GM19452 (cell line): ENCODE data around the gene MAML2.
"Not testable (repeated sequence)": the region's sequence is repeated elsewhere in the genome, so short reads cannot be mapped to it uniquely, and the experiment has no call there.

ENCODE experiments used
- ATAC-seq: cut with Tn5 transposase; IDR thresholded peaks from one replicate; pipeline ENCODE4 v1.9.1; 2021; ENCODE audit not compliant: unreplicated experiment

MAML2 gene

GRCh38 chr11:96272529-96273222, 70.3 kb downstream of the MAML2 start:
- ATAC-seq, result peak; percentile 60

- no peak for ATAC-seq
Observed at GRCh38 chr11:96271777-96272176, 71.2 kb downstream of the MAML2 start.

DNA sequence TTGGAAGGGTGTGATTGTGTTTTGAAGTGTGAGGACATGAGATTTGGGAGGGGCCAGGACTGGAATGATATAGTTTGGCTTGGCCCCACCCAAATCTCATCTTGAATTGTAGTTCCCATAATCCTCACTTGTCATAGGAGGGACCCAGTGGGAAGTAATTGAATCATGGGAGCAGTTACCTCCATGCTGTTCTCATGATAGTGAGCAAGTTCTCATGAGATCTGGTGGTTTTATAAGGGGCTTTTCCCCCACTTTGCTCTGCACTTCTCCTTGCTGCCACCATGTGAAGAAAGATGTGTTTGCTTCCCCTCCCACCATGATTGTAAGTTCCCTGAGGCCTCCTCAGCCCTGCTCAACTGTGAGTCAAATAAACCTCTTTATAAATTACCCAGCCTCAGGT, 71.6 kb downstream of the MAML2 start:
- not testable (repeated sequence) for ATAC-seq

DNA sequence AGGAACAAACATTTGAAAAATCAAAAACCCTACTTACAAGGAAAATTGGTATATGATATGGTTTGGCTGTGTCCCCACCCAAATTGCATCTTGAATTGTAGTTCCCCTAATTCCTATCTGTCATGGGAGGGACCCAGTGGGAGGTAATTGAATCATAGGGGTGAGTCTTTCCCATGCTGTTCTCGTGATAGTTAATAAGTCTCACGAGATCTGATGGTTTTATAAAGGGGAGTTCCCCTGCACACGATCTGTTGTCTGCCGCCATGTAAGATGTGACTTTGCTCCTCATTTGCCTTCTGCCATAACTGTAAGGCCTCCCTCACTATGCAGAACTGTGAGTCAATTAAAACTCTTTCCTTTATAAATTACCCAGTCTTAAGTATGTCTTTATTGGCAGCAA, 74.5 kb downstream of the MAML2 start:
- ATAC-seq, result not testable (repeated sequence)

DNA sequence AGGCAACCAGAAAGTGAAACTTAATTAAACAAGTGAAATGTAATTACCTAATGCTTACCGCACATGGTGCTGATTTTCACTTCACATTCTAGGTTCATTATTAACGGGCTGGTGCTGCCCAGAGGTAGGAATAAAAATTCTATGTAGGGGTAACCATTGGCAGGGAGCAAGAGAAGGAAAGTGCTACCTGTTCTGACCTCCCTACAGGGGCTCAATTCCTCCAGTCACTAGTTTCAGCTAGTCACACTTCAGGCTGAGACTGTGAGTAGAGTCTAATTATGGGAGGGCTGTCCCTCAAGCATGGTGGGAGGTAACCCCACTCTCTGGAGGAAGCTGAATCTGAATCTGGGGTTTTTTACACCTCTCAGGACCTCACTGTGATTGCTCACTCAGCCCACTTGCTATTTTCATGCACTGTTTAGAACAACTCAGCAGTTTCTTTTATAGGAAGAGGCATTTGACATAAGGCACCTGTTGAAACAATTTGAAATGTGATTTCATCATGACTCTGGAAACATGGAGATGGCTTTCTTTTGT, 75.4 kb downstream of the MAML2 start:
- peak; percentile 96 for ATAC-seq

- no peak for ATAC-seq
Observed at GRCh38 chr11:96267001-96267495, 75.9 kb downstream of the MAML2 start.

GRCh38 chr11:96265972-96266371, 77.0 kb downstream of the MAML2 start:
- ATAC-seq, result no peak

GRCh38 chr11:96265220-96265737, 77.7 kb downstream of the MAML2 start:
- ATAC-seq, result no peak

DNA sequence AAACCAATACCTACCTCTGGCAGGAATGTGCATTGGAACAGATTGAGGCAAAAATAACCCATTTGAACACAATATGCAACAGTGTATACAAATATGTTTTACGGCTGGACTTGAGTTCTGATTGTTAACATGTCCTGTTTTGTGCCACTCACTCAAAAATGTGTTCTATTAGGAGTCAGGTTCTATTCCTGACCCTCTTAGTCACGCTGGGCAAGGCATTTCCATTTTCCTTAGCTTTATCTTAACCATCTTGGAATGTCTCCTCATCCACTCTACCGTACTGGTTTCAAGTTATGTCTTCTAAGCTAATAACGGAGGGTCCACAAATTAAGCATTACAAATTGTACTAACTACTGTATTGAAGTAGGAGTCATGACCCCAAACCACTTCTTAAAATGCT, 78.6 kb downstream of the MAML2 start:
- no peak for ATAC-seq

GRCh38 chr11:96263238-96263763, 79.7 kb downstream of the MAML2 start:
- ATAC-seq, result no peak

DNA sequence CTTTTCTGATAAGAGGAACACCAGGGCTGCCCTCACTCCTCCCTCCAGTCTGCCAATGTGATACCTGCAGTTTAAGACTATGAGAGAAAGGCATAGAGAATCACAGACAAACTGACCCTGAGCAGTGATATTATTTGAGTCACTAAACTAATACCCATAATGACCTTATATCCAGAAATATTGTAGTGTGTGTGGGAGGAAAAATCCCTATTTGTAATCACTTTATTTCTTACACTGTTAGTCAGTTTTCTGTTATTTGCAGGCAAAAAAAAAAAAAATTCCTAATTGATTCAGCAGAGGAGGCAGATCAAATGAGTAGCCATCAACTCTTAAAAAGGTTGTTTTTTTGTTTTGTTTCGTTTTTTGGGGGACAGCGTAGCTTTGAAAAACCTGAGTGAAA, 82.5 kb downstream of the MAML2 start:
- ATAC-seq, result no peak

DNA sequence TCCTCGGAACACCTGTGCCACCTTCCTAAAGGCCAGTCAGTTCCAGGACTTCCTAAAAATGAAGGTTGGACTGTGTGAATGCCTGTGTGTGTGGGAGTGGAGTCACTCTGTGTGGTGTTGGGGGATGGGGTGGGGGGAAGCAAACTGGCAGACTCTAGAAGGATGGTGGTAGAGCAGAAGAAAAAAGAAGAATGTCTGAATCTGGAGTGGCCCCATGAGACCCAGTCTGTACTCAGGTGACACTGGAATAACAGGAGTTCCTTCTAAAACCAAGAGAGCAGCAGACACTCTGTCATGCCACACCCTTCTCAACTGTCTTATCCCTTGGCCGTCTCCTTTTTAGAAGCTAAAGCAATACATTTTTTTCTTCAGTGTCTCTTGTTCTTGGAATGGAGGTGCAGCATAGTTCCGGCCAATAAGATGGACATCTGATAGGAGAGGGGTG, 82.9 kb downstream of the MAML2 start:
- ATAC-seq, result no peak

DNA sequence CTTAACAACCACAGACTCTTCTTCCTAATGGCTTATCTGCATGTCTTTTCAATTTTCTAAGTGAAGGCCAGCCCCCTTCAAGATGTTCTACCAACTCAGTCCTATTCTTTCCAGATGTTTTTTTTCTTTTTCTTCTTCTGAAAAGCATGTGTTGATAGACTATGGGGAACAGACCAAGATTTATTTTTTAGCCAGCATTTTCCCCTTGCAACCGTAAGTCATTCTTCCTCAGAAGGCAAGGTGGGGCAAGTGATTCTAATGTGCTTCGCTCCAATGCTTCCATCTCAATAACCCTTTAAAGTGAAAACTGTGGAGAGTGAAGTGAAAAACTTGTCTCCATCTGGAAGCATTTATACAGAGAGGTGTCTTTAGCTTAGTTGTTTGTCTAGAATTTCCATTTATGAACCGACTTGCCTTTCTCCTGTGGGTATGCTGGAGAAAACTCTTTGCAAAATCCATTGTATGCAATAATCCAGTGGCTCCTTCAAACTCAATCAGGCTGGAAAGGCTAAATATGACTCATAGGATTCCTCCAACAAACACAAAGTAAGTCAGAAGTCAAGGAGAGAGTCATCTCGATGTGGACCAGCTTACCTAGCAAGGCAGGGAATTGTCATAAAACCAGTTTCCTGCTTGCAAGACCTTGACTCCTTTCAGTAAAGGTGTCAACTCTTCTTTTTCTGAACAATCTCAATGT, 83.7 kb downstream of the MAML2 start:
- ATAC-seq, result no peak

- peak; percentile 84 for ATAC-seq
Observed at GRCh38 chr11:96257972-96258934, 84.7 kb downstream of the MAML2 start.

DNA sequence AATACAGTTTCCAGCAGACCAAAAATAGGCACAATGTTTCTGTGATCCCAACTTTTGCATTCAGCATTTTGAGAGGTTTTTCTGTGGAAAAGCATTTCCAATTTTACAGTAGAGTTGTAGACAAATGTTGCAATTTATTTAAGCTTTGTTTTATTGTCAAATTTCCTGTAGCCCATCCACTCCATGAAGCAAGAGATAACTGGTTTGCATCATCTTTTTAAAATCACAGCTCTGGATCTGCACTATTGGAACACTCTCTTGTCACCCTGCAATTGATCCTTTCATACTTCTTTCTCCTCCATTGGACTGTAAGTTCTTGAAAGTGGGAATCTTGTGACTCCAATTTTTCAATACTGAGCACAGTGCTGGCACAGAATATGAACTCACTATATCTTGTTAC, 86.0 kb downstream of the MAML2 start:
- ATAC-seq, result no peak

GRCh38 chr11:96256215-96257011, 86.6 kb downstream of the MAML2 start:
- ATAC-seq, result no peak

- no peak for ATAC-seq
Observed at GRCh38 chr11:96254854-96255253, 88.1 kb downstream of the MAML2 start.

DNA sequence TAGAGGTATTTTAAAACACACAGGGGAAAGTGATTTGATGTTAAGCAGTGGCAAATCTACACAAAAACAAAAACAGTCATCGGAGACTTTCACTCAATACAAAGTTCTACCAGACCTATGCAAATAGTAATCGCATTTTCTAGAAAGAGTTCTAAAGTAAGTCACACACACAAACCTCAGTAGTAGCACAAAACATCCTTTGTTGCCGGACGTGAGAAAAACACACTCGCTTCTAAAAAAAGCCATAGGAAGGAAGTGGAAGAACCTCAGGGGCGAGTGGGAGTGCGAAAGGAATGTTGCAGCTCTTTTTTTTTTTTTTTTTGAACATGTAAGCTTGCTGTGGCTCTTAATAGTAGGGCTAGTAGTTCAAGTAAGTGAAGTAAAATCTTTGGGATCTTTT, 88.9 kb downstream of the MAML2 start:
- ATAC-seq, result peak; percentile 42

DNA sequence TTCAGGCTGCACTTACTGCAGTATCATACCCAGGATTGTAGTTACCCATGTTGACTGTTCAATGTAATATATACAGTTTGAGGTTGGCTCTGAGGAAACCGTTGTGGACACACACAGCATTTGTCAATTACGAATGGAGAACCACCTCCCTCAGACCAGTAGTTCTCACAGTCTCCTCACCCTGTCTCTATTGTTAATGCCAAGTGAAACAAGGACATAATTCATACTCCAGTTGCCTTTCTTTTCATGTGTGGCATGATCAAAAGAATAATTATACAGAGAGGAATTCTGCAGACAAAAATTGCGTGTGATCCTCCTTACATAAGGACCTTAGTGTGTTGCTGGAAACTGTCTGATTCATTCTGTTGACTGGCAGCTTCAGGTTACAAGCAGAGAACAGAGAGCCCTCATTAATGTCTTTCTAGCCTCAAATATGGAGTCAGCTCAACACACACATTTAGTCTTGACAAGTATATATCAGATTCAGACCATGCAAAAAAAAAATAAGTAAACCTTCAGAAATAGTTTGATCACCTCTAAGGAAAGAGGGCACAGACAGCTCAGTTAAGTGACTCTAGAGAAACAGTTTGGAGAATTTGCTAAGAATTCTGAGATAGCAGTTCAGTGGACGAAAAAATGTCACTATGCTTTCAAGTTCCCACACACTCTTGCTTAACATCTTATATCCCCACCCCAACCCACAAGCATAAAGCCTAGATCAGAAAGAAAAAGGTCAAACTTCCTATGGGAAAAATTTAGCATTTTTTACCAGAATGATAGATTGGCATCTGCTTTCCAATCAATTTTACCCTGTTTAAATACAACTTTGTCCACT, 96.1 kb downstream of the MAML2 start:
- no peak for ATAC-seq
